Ascending aorta (tissue), 2 donors: ENCODE data around the gene MED27. TPM values are rescaled to one million over a fixed set of nuclear protein-coding genes. Genes with fewer than 3 reads are reported as not detected.

Experiments
- DNase-seq, 2 donors: peaks; one replicate each; pipeline ENCODE4 v3.0.0-alpha.2; 2019; ENCODE audit warnings: low spot score in 2 of 2
- H3K27ac ChIP-seq, 2 donors: fragments of 200-600 bp; sonication (generic); one replicate each; pipeline ENCODE4 v1.5.1; 2016 to 2017; ENCODE audit warnings: mild to moderate bottlenecking in 1 of 2
- H3K27me3 ChIP-seq: fragments of 200-600 bp; sonication (generic); one replicate; pipeline ENCODE4 v1.5.1; 2017
- H3K36me3 ChIP-seq, 2 donors: fragments of 200-600 bp; sonication (generic); one replicate each; pipeline ENCODE4 v1.5.1; 2016
- H3K4me1 ChIP-seq, 2 donors: fragments of 200-600 bp; sonication (generic); one replicate each; pipeline ENCODE4 v1.5.1; 2016 to 2017; ENCODE audit warnings: mild to moderate bottlenecking in 1 of 2
- H3K4me3 ChIP-seq, 2 donors: fragments of 200-600 bp; sonication (generic); one replicate each; pipeline ENCODE4 v1.5.1; 2016 to 2017; ENCODE audit warnings: mild to moderate bottlenecking in 1 of 2
- H3K9me3 ChIP-seq, 2 donors: fragments of 200-600 bp; sonication (generic); one replicate each; pipeline ENCODE4 v1.5.1; 2016
- CTCF ChIP-seq, 3 experiments: fragments of 200-600 bp in 2 of 3; fragments of 450-650 bp in 1 of 3; sonication (generic) in 2 of 3; IDR thresholded peaks; one replicate each; pipeline ENCODE4 v1.5.1; 2016 to 2019; ENCODE audit warnings: antibody characterized with exemption in 3 of 3, mild to moderate bottlenecking in 1 of 3, moderate library complexity in 1 of 3
- intact Hi-C: fragments of 100-400 bp; cut with DNase I; formaldehyde crosslinking; loops from one replicate; pipeline ENCODE4 v1.15.1; 2023
- total RNA-seq: library from RNA; depleted of rRNA; stranded (reverse); fragments of >200 nt; gene quantifications from one replicate; pipeline ENCODE4 v1.1.0, GENCODE V29; 2016

MED27 gene
- total RNA-seq, 1 donor from 2014 or later: 19.4 TPM

- DNase-seq: no peak
- Histone ChIP-seq H3K36me3 (peaks cover 4 to 11% of the 10 kb centered on the region in 2 donors), H3K4me3 (no peak overlapping the region), H3K27me3 (no peaks in the 10 kb centered on the region), H3K4me1 (no peaks in the 10 kb centered on the region), H3K27ac (no peak overlapping the region), H3K9me3 (no peaks in the 10 kb centered on the region)
- intact Hi-C loops: no loop called here
- no peak for TF ChIP-seq CTCF (IDR thresholded peaks at IDR 0.05)
Measured at GRCh38 chr9:131888923-131889322, 190.7 kb downstream of the MED27 start.

- no peaks in the 10 kb centered on the region for H3K9me3 ChIP-seq
- H3K27ac ChIP-seq: no peak overlapping the region
- H3K4me1 ChIP-seq: no peaks in the 10 kb centered on the region
- H3K27me3 ChIP-seq: no peaks in the 10 kb centered on the region
- DNase-seq: no peak
- H3K4me3 ChIP-seq: no peak overlapping the region
- no peak for TF ChIP-seq CTCF (IDR thresholded peaks at IDR 0.05)
- intact Hi-C loops: no loop called here
- H3K36me3 ChIP-seq: peaks cover 7 to 11% of the 10 kb centered on the region in 2 donors
Measured at GRCh38 chr9:131887680-131888079, 192.0 kb downstream of the MED27 start.

- TF ChIP-seq CTCF (IDR thresholded peaks at IDR 0.05): no peak
- H3K27ac ChIP-seq: no peak overlapping the region
- peaks cover 7% of the 10 kb centered on the region in 2 donors for H3K36me3 ChIP-seq
- no peak for DNase-seq
- intact Hi-C loops: no loop called here
- no peaks in the 10 kb centered on the region for H3K9me3 ChIP-seq
- no peak overlapping the region for H3K4me3 ChIP-seq
- no peaks in the 10 kb centered on the region for H3K27me3 ChIP-seq
- no peaks in the 10 kb centered on the region for H3K4me1 ChIP-seq
Measured at GRCh38 chr9:131886826-131887225, 192.8 kb downstream of the MED27 start.

- H3K27me3 ChIP-seq: no peaks in the 10 kb centered on the region
- no peaks in the 10 kb centered on the region for H3K9me3 ChIP-seq
- peaks cover 3 to 7% of the 10 kb centered on the region in 2 donors for H3K36me3 ChIP-seq
- H3K4me3 ChIP-seq: no peak overlapping the region
- no peak overlapping the region for H3K27ac ChIP-seq
- H3K4me1 ChIP-seq: no peaks in the 10 kb centered on the region
- TF ChIP-seq CTCF (IDR thresholded peaks at IDR 0.05): no peak
- intact Hi-C loops: no loop called here
- DNase-seq: no peak
Measured at GRCh38 chr9:131885144-131885609, 194.5 kb downstream of the MED27 start.

- DNase-seq: no peak
- H3K4me3 ChIP-seq: no peak overlapping the region
- no peaks in the 10 kb centered on the region for H3K27me3 ChIP-seq
- intact Hi-C loops: no loop called here
- no peaks in the 10 kb centered on the region for H3K4me1 ChIP-seq
- H3K27ac ChIP-seq: no peak overlapping the region
- no peaks in the 10 kb centered on the region for H3K9me3 ChIP-seq
- TF ChIP-seq CTCF (IDR thresholded peaks at IDR 0.05): no peak
- peaks cover 3 to 7% of the 10 kb centered on the region in 2 donors for H3K36me3 ChIP-seq
Measured at GRCh38 chr9:131884222-131884621, 195.4 kb downstream of the MED27 start.
